Measurements from ENCODE around the gene ACHE. TPM values are rescaled to one million over a fixed set of nuclear protein-coding genes. Genes with fewer than 3 reads are reported as not detected.

Gene ACHE
- total RNA-seq: 73.4 TPM

DNA sequence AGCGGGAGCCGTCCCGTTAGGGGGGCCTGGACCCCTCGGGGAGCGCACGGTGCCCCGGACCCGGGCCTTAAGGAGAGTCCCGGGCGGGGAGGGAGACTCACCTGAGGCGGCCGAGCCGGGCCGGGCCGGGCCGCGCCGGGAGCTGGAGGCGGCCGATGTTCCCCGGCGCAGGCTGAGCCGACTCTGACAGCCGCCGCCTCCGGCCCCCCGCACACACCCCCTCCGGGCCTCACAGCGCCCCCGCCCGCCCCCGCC lies at the start of gene ACHE:
Gene ACHE, minus strand, starts transcription at position 188 of the 255 bp plus-strand sequence. CDS start 1,656 bp downstream, outside the sequence.

DNA sequence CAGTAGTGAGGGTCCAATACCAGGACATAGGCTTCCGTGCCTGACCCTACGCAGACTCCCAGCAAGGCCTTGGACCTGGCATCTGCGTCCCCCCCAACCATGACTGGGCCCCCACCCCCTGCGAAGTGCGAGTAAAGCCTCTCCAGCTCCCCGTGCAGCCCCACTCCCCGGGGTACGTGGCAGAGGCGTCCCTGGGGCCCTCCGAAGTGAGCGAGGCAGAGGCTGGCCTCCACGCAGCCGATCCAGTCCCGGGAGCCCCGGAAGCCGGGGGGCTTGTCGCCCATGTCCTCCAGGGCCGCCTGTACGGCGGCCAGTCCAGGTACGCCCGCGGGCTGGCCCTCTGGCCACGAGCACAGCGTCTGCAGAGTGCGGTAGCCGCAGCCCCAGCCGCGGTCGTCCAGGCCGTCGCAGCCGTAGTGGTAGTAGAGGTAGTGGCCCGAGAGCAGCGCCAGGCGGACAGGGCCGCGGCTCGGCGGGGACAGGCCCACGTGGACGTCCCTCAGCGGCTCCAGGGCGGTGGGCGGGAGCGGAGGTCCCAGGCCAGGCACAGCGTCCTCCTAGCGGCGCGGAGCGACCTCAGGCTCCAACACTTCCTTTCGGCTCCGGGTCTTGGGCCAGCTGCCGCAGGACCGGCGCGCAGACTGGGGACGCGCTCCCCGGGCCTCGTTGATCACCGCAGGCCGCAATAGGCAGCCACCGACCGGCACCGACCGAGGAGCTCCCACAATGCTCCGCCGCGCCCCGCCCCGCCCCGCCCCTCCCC lies 6.5 kb downstream of the ACHE start, which contains the start of gene UFSP1:
Gene UFSP1, minus strand, starts transcription at position 728 of the 763 bp plus-strand sequence. Its CDS starts 444 bp downstream, at position 284.

DNA sequence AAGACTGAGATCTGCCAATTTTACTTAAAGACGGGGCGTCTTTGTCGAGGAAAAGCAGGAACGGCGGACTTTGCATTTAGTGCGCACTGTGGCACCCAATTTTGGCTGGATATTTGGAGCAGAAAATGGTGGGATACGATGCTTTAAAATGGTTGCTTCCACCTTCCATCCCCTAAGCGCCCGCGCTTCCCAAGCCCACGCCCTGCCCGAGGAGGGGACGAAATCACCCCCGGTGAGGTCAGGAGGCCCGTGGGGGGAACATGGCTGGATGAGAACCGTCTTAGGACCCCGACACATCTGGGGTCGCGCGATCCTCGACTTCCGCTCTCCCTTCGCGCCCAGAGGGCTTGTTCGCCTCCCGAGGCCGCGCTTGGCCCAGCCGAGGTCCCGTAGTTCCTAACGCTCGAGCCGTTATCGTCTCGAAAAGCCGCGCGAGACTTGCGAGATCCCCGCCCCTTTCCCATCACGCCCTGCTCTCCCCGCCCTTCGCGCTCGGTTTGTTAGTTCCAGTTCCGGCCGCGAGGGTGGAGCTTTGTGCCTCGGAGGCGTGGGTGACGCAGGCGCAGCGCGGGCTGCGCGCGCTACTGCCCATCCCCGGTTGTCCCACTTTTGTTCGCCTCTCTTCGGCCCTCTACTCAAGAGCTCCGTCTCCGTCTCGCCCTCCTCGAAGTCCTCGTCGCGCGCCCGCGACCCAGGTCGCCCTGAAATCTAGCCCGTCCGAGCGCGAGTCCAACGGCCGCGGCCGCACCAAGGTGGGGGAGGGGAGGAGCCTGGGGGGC lies 20.9 kb downstream of the ACHE start, which contains the start of gene SRRT:
Gene SRRT, plus strand, starts transcription at position 527 of the 779 bp plus-strand sequence. CDS start 488 bp downstream, outside the sequence.

DNA sequence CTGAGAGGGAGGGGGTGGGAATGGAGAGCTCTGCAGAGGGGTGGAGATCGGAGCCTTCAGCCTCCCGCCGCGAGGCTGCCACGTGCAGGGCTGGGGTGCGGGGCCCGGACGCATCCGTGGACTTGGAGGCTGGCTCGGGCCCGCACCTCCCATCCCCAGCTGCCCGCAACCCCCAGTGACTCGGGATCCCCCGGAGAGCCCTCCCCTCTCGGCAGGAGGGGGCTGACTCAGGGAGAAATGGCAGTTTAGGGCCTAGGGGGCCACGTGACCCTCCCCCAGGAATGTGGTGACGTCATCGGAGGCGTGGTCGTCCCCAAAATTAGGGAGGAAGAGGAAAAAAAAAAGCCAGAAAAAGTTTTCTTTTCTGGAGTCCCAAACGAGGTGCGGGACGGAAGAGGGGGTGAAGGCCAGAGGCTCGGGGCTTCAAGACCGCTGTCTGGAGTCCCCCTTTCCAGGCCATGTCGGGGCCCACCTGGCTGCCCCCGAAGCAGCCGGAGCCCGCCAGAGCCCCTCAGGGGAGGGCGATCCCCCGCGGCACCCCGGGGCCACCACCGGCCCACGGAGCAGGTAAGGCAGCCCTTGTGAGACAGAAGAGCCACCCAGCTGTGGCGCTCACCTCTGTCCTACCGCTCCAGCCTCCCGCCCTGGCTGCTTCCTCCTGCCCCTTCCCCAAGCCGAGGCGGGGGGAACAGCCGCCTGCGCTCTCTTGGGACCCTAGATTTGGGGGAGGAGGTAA lies 28.5 kb downstream of the ACHE start, which contains the start of gene TRIP6:
Gene TRIP6, plus strand, starts transcription at position 348 of the 736 bp plus-strand sequence. Its CDS starts 111 bp downstream, at position 459.

DNA sequence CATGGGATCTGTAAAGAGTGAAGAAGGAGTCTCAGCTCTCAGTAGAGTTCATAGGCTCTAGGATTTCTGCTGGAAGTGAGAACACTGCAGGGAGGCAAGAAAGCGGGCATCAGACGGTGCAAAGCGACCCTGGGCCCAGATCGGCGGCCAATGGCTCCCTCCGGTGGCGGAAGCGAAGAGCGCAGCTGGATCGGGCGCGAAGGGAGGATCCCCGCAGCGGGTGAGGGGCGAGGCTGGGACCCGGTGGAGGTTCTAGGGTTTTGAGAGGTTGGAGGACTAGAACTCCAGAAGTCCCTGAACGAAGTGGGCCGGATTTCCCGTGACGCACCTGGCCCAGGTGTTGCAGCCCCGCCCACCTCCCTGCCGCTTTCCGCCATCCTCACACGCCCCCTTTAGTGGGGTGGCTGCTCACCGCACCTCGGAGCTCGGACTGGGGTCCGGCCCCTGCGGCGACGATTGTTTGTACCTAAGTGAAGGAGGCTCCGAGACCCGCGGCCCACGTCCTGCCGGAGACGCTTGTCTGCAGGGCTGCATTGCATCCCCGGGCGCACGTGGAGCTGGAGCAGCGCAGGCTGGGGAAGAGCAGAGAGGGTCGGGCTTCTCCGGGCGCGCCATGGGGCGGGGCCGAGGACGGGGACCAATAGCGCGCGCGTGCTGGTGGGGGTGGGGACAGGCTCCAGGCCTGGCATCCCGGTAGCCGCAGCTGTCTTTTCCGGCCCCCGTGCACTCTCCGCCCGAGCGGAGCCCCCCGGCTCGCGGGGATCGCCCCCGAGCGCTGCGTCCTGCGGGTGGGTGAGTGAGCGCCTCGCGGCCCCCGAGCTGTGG lies 43.4 kb downstream of the ACHE start, which contains the start of gene SLC12A9:
Gene SLC12A9, plus strand, starts transcription at position 666 of the 825 bp plus-strand sequence. CDS start 1,485 bp downstream, outside the sequence.

Small RNA genes lying within 50 kb of the gene (small RNA-seq; reads per million reads assigned to genes)
- not detected for gene RN7SL549P
- gene RPS29P15: not detected

Other genes with a start within 250 kb of the ACHE start
- 90.4 TPM for gene ACTL6B, start 239.4 kb downstream of the ACHE start, total RNA-seq
- gene GNB2, start 222.1 kb downstream of the ACHE start, total RNA-seq: 120 TPM
- 16.4 TPM for gene GIGYF1, start 201.6 kb downstream of the ACHE start, total RNA-seq
- 38.1 TPM for gene POP7, start 189.8 kb downstream of the ACHE start, total RNA-seq
- not detected for gene EPO, start 175.4 kb downstream of the ACHE start, total RNA-seq
- gene ZAN, start 162.3 kb downstream of the ACHE start, total RNA-seq: not detected
- 11.1 TPM for gene EPHB4, start 68.4 kb downstream of the ACHE start, total RNA-seq
- 27.9 TPM for gene SLC12A9, start 43.2 kb downstream of the ACHE start, total RNA-seq
- 10.4 TPM for gene TRIP6, start 28.5 kb downstream of the ACHE start, total RNA-seq
- 30.2 TPM for gene SRRT, start 20.8 kb downstream of the ACHE start, total RNA-seq
- 3.7 TPM for gene UFSP1, start 6.2 kb downstream of the ACHE start, total RNA-seq
- 2.1 TPM for gene MUC3A, start 53.6 kb upstream of the ACHE start, total RNA-seq
- 0.23 TPM for gene MUC12, start 73.7 kb upstream of the ACHE start, total RNA-seq
- not detected for gene MUC17, start 124.2 kb upstream of the ACHE start, total RNA-seq
- 3.0 TPM for gene TRIM56, start 189.6 kb upstream of the ACHE start, total RNA-seq
- gene SERPINE1, start 231.2 kb upstream of the ACHE start, total RNA-seq: 0.23 TPM